OCI-LY7 (cell line): ENCODE results near the gene SPECC1L. TPM values are rescaled to one million over a fixed set of nuclear protein-coding genes. Genes with fewer than 3 reads are reported as not detected.

Source experiments
- BruUV-seq: library from RNA; stranded (reverse); fragments of 400-500 nt; replicated peaks from 2 replicates; lab custom pipeline; 2021; lab: Mats Ljungman, UMichigan
- CTCF ChIA-PET: fragments of 300-600 bp; sonication (Branson Sonifier 250); formaldehyde crosslinking; loops from one replicate; lab custom pipeline; 2022; ENCODE audit warnings: antibody characterized with exemption; ENCODE audit not compliant: unreplicated experiment; lab: Charles Lee
- POLR2A ChIA-PET: fragments of 300-600 bp; sonication (Branson Sonifier 250); formaldehyde crosslinking; loops from one replicate; lab custom pipeline; 2022; ENCODE audit warnings: antibody characterized with exemption; lab: Charles Lee
- DNase-seq: peaks from one replicate; pipeline ENCODE4 v3.0.0-alpha.2; 2015; ENCODE audit warnings: low spot score
- H2AFZ ChIP-seq: fragments of 200-600 bp; sonication (generic), shearing (Covaris generic); 2 replicates; pipeline ENCODE4 v1.6.1; 2014; ENCODE audit warnings: mild to moderate bottlenecking, antibody characterized with exemption, low read length, moderate library complexity
- H3K27ac ChIP-seq: fragments of 200-600 bp; sonication (generic); 2 replicates; pipeline ENCODE4 v1.5.1; 2014; ENCODE audit warnings: mixed run types, low read depth, mild to moderate bottlenecking, moderate library complexity, low read length, inconsistent platforms; ENCODE audit not compliant: poor library complexity, severe bottlenecking
- H3K36me3 ChIP-seq: fragments of 200-600 bp; sonication (generic); 2 replicates; pipeline ENCODE4 v1.6.1; 2014; ENCODE audit warnings: mild to moderate bottlenecking, antibody characterized with exemption, low read length, moderate library complexity, mixed read lengths; ENCODE audit not compliant: insufficient read depth
- H3K4me1 ChIP-seq: fragments of 200-600 bp; sonication (generic); 2 replicates; pipeline ENCODE4 v1.5.1; 2014; ENCODE audit warnings: mild to moderate bottlenecking, low read length; ENCODE audit not compliant: insufficient read depth, poor library complexity, severe bottlenecking
- H3K4me2 ChIP-seq: fragments of 200-600 bp; sonication (generic); 2 replicates; pipeline ENCODE4 v1.6.1; 2014; ENCODE audit warnings: mild to moderate bottlenecking, low read length
- H3K4me3 ChIP-seq: fragments of 200-600 bp; sonication (generic); 2 replicates; pipeline ENCODE4 v1.5.1; 2014; ENCODE audit warnings: mild to moderate bottlenecking, low read depth, low read length; ENCODE audit not compliant: poor library complexity, severe bottlenecking
- H3K79me2 ChIP-seq: fragments of 200-600 bp; sonication (generic); 2 replicates; pipeline ENCODE4 v1.6.1; 2016; ENCODE audit warnings: low read depth, mild to moderate bottlenecking, low read length, moderate library complexity, mixed read lengths; ENCODE audit not compliant: insufficient read depth
- H3K9me2 ChIP-seq: fragments of 200-600 bp; sonication (generic); 2 replicates; pipeline ENCODE4 v1.6.1; 2016; ENCODE audit warnings: mild to moderate bottlenecking, low read length, mixed read lengths; ENCODE audit not compliant: insufficient read depth
- H3K9me3 ChIP-seq: fragments of 200-600 bp; sonication (generic); 2 replicates; pipeline ENCODE4 v1.6.1; 2014; ENCODE audit warnings: mild to moderate bottlenecking, mixed run types, low read length, mixed read lengths
- H4K20me1 ChIP-seq: fragments of 200-600 bp; sonication (generic); 2 replicates; pipeline ENCODE4 v1.6.1; 2014; ENCODE audit warnings: mild to moderate bottlenecking, antibody characterized with exemption, low read length, moderate library complexity, mixed read lengths; ENCODE audit not compliant: insufficient read depth
- EZH2phosphoT487 ChIP-seq: fragments of 200-600 bp; sonication (generic); IDR thresholded peaks from 2 replicates; pipeline ENCODE4 v1.6.1; 2018; ENCODE audit warnings: low read depth, borderline replicate concordance, mild to moderate bottlenecking, mixed run types, antibody characterized with exemption, low read length, moderate library complexity, mixed read lengths
- intact Hi-C: fragments of 100-400 bp; cut with micrococcal nuclease; formaldehyde crosslinking; loops from one replicate; pipeline ENCODE4 v1.10.0; 2022; ENCODE audit not compliant: unreplicated experiment
- total RNA-seq, 2 experiments: library from RNA; depleted of rRNA in 1 of 2; stranded (reverse); fragments of >200 nt in 1 of 2; shearing (Covaris generic) in 1 of 2; gene quantifications; 2 replicates each; pipeline ENCODE4 v1.2.3, GENCODE V29; 2014 to 2022
- TF ChIP-seq, protein P1 (sequence below): fragments of 200-600 bp; sonication (generic); conservative IDR thresholded peaks from 2 replicates; pipeline ENCODE4 v1.5.1; 2014; ENCODE audit warnings: mild to moderate bottlenecking, antibody characterized with exemption, low read length, moderate library complexity, mixed read lengths

Gene SPECC1L
- total RNA-seq, 2 experiments from 2014 or later, result 47.0 to 66.2 TPM

DNA sequence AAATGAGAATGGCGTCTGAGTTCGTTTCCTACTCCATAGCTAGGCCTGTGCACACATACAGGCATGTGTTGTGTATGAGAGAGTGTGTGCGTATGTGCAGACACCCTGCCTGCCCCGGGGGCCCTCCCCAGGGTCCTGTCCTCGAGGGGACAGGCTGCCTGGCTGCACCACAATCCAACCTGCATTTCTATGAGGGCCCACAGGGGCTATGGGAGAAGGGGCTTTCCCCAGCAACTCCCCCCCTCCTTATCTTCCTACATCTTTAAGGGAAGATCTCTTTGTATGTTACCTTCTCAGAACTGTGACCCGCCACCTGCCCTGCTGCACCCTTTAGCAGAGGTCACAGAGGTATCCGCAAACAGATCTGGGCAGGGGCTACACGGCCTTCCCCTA is 171.7 kb downstream of the SPECC1L start:
- TF ChIP-seq, protein P1, sequence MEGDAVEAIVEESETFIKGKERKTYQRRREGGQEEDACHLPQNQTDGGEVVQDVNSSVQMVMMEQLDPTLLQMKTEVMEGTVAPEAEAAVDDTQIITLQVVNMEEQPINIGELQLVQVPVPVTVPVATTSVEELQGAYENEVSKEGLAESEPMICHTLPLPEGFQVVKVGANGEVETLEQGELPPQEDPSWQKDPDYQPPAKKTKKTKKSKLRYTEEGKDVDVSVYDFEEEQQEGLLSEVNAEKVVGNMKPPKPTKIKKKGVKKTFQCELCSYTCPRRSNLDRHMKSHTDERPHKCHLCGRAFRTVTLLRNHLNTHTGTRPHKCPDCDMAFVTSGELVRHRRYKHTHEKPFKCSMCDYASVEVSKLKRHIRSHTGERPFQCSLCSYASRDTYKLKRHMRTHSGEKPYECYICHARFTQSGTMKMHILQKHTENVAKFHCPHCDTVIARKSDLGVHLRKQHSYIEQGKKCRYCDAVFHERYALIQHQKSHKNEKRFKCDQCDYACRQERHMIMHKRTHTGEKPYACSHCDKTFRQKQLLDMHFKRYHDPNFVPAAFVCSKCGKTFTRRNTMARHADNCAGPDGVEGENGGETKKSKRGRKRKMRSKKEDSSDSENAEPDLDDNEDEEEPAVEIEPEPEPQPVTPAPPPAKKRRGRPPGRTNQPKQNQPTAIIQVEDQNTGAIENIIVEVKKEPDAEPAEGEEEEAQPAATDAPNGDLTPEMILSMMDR, result no peak
- TF ChIP-seq EZH2phosphoT487, result no peak
- DNase-seq, result no peak
- no peak overlapping the region for H3K4me3 ChIP-seq
- H3K9me3 ChIP-seq, result no peaks in the 10 kb centered on the region
- peaks cover 14% of the 10 kb centered on the region for H3K4me1 ChIP-seq
- no TSS peak for BruUV-seq
- H2AFZ ChIP-seq, result no peak overlapping the region
- no peaks in the 10 kb centered on the region for H4K20me1 ChIP-seq
- H3K4me2 ChIP-seq, result no peak overlapping the region
- no peak overlapping the region for H3K27ac ChIP-seq
- CTCF ChIA-PET, result interaction anchor here (0.5 kb wide), 1 partner anchor 82 kb away, joined by 3 read pairs; no protein-coding TSS in a partner anchor
- POLR2A ChIA-PET, result no interaction called here
- peaks cover 63% of the 10 kb centered on the region for H3K36me3 ChIP-seq
- peaks cover 2% of the 10 kb centered on the region; the same call in 1 of the 2 replicates for H3K79me2 ChIP-seq
- no peaks in the 10 kb centered on the region for H3K9me2 ChIP-seq
- intact Hi-C loops, result no loop called here

DNA sequence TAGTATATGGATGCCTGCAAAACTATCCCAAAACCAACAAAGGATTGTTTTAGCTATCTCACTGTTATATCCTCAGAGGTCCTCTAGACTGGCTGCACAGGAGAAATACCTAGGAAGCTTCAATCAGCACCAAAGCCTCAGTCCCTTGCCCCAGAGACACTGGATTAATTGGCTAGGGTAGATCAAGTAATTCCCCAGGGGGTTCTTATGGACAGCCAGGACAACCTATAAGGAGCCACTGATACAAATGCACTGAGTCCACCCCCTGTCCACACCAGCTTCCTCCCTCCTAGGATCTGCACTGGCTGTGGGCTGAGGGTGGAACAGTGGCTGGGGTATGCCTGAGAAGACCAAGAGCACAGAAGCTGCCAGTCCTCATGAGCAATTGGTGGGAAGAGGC is 173.0 kb downstream of the SPECC1L start:
- Histone ChIP-seq H2AFZ (no peak overlapping the region), H3K9me2 (no peaks in the 10 kb centered on the region), H3K4me3 (no peak overlapping the region), H3K36me3 (peaks cover 54% of the 10 kb centered on the region), H3K79me2 (no peaks in the 10 kb centered on the region), H3K9me3 (no peaks in the 10 kb centered on the region), H4K20me1 (no peaks in the 10 kb centered on the region), H3K4me1 (peaks cover under 1% of the 10 kb centered on the region), H3K27ac (no peak overlapping the region), H3K4me2 (no peak overlapping the region)
- no TSS peak for BruUV-seq
- DNase-seq, result no peak
- no peak for TF ChIP-seq EZH2phosphoT487
- TF ChIP-seq, protein P1, result no peak
- ChIA-PET CTCF (no interaction called here), POLR2A (interaction anchor here (0.8 kb wide), 1 partner anchor 9 kb away, joined by 3 read pairs; no protein-coding TSS in a partner anchor)
- intact Hi-C loops, result no loop called here

GRCh38 chr22:24444251-24444650 is 173.6 kb downstream of the SPECC1L start:
- no peak for DNase-seq
- Histone ChIP-seq H2AFZ (no peak overlapping the region), H3K4me1 (no peaks in the 10 kb centered on the region), H3K4me2 (no peak overlapping the region), H3K9me2 (no peaks in the 10 kb centered on the region), H4K20me1 (no peaks in the 10 kb centered on the region), H3K79me2 (no peaks in the 10 kb centered on the region), H3K27ac (no peak overlapping the region), H3K9me3 (no peaks in the 10 kb centered on the region), H3K36me3 (peaks cover 51% of the 10 kb centered on the region), H3K4me3 (no peak overlapping the region)
- POLR2A ChIA-PET, result interaction anchor here (0.8 to 0.9 kb wide), 2 partner anchors 10 to 20 kb away, joined by 3 read pairs; no protein-coding TSS in a partner anchor
- CTCF ChIA-PET, result no interaction called here
- intact Hi-C loops, result no loop called here
- BruUV-seq, result no TSS peak
- no peak for TF ChIP-seq EZH2phosphoT487
- TF ChIP-seq, protein P1, result no peak
